Stimulated activated CD4-positive, alpha-beta T cell treated with anti-CD3 and anti-CD28 coated beads, Interleukin-15, amount 100 ng/mL, for 1 hour (primary cell): ENCODE results near the gene RPUSD4.
"Not testable (repeated sequence)": the region's sequence is repeated elsewhere in the genome, so short reads cannot be mapped to it uniquely, and the experiment has no call there.

Experiments
- DNase-seq, 2 donors: peaks; one replicate each; pipeline ENCODE4 v3.0.0-alpha.2; 2020; ENCODE audit warnings: low read depth in 1 of 2, low spot score in 1 of 2

The RPUSD4 gene, protein sequence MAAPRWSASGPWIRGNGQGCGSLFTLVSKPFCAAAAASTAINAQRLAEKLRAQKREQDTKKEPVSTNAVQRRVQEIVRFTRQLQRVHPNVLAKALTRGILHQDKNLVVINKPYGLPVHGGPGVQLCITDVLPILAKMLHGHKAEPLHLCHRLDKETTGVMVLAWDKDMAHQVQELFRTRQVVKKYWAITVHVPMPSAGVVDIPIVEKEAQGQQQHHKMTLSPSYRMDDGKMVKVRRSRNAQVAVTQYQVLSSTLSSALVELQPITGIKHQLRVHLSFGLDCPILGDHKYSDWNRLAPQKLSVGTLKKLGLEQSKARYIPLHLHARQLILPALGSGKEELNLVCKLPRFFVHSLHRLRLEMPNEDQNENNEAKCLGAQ

DNA sequence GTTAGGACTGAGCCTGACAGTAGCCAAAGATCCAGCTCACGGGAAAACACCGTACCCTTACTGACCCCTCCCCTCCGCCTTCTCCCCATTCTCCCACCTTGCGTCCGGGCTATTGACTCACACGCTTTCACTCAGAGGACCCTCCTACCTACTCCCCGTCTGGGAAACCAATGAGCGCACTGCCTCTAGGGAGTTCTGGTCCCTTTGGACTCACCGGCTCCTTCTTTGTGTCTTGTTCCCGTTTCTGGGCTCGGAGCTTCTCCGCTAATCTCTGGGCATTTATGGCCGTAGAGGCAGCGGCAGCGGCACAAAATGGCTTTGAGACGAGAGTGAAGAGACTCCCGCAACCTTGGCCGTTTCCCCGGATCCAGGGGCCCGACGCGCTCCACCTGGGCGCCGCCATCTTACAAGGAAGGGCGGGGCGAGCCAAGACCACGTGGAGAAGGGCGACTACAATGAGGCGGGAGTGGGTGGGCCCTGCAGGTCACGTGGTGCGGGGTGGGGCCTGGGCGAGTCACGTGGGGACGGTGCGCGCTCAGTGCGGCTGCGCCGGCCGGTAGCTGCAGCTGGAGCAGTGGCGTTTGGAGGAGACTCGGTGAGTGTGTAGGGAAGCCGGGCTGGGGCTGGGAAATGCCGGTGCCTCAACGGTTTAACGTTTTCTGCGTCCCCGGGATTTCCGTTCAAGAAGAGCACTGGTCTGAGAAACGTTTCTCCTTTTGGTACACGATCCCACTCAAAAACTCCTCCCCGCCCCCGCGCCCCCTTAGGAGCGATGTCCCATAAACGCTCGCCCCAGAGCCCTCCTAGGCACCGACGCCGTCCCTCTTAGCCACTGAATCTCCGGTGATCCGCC is at the start of gene RPUSD4, which contains the start of gene FAM118B:
Gene RPUSD4, minus strand, starts transcription at position 415 of the 853 bp plus-strand sequence. Its CDS starts 12 bp downstream, at position 403.
Gene FAM118B, plus strand, starts transcription at position 547 of the 853 bp plus-strand sequence. CDS start 23,220 bp downstream, outside the sequence.
- DNase-seq: peak; percentile 98 to 99

DNA sequence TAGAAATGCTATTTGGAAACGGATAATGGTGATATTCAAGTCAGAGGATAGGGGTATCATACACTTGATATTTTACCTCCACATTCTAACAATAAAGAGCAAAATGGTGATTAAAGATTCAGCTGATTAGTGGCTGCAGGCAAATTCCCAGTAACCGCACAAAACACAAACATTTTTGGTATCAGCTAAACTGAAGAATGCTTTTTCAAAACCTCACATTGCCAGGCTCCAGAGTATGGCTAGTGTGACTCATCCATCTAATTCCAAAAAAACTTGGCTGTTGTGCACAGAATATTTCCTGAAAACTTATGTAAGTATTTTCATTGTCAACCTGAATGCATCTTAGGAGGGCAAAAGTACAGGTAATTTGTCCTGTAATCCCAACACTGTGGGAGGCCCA is 46.3 kb upstream of the RPUSD4 start:
- no peak for DNase-seq

DNA sequence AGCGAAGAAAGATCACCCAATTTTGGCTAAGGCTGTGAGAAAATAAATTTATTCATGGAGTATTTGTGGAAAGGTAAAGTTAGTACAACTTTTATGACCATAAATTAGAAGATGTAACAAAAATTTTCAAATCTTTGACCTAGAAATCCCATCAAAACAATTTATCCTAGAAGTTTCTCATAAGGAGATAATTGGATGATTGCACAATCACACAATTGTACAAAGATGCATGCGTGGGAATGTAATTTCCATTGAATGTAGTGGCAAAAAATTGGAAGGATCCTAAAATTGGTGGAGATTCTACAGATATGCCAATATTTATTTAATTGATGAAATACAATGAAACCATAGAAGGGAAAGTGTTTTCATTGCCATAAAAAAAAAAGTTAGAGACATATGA is 45.7 kb upstream of the RPUSD4 start:
- no peak for DNase-seq

DNA sequence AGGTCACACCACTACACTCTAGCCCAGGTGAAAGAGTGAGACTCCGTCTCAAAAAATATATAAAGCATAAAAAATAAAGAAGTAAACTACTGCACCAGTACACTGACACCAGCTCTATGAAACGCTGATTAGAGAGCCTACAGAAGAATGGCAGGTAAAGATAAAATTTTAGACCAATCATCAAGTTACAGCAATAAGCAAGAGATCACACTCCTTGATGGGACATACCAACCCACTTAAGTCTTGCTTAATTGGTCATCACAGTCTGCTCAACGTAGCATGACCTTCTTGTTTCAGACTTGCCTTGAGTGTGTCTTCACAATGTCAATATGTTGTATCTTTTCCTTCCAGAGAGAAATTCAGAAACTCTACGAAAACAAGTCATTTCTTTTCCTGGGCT is 44.8 kb upstream of the RPUSD4 start:
- no peak for DNase-seq

DNA sequence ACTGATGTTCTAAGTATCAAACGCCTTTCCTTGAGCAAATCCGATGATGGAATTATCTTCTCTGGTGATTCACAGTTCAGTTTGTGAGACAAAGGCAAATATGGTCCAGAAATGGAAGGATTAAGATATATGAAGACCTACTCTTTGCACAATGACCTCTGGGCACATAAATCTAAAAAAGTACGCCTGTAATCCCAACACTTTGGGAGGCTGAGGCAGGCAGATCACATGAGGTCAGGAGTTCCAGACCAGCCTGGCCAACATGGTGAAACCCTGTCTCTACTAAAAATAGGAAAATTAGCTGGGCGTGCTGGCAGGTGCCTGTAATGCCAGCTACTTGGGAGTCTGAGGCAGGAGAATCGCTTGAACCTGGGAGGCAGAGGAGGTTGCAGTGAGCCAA is 44.1 kb upstream of the RPUSD4 start:
- DNase-seq: not testable (repeated sequence)

DNA sequence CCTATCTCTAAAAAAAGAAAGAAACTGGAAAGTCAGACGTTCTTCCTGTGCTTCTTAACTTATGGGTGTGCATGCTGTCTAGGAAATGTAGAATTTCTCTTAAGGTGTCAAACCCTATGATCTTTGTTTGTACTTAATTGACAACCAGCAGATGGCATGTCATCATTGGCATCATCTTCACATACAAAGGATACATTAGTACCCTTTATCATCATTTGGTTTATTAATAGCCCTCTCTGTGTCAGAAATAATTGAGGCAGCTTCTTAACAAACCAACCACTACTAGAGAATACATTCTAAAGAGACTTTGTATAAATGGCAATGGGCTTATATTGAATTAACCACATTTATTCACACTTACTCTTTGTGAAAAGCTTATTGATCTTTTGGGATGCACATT is 43.4 kb upstream of the RPUSD4 start:
- DNase-seq: no peak

DNA sequence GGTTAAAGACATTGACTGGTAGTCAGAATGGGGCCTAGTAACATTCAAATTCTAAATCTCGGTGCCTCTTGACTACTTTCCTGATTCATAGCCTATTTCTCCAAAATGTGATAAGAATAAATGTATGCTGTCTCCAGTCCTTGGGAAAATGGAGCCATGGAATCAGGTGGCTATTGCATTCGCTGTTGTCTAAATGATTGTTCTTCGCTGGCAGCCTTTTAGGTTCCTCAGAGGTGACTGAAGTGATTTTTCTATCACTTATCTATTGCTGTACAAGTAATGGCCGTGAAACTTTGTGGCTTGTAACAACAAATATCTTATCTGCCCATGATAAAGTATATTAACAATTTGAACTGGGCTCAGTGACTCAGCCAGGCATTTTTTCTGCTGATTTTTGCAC is 41.8 kb upstream of the RPUSD4 start:
- no peak for DNase-seq

DNA sequence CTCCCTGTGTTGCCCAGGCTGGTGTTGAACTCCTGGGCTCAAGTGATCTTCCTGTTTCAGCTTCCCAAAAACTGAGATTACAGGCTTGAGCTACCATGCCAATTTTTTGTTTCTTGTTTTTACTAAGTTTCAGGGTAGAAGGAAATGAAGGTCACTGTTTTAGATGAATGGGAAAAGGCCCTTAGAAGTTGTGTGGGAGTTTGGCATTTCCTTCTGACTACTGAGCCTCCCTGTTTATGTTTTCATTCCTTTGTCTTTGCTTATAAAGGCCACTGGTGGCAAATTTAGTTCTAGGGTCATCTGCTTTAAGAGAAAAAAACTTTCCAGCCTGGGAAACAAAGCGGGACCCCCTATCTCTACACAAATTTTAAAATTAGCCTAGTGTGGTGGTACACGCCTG is 35.2 kb upstream of the RPUSD4 start:
- DNase-seq: no peak

DNA sequence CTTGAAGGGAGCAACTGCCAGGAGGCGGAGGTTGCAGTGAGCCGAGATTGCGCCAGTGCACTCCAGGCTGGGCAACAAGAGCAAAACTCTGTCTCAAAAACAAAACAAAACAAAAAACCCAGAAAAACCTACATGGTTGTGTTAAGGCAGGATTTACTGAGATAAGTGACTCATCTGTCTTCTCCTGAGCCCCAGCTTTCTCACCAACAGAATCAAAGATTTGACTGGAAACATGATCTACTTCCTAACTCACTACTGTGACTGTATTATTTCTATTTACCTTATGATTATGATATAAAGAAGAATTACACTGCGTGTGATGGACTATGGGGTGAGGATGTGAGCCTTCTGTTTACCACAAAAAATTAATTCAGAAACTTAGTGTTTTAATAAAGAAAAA is 21.9 kb upstream of the RPUSD4 start:
- DNase-seq: no peak

DNA sequence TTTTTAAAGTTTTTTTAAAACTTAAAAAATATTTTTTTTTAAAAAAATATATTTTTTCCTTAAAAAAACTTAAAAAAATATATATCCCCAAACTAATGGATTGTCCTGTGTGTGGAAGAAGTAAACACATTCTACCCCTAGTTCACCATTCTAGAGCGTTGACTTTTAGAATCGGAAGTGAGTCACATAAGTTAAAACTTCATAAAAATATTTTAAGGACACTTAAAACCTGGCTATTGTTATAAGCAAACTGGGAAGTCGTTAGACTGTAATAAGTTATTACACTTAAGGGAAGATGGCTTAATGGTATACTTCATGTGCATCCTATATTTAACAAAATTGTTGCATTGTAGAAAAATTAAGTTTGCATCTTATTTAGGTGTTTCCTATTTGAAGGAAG is 21.2 kb upstream of the RPUSD4 start:
- DNase-seq: no peak

DNA sequence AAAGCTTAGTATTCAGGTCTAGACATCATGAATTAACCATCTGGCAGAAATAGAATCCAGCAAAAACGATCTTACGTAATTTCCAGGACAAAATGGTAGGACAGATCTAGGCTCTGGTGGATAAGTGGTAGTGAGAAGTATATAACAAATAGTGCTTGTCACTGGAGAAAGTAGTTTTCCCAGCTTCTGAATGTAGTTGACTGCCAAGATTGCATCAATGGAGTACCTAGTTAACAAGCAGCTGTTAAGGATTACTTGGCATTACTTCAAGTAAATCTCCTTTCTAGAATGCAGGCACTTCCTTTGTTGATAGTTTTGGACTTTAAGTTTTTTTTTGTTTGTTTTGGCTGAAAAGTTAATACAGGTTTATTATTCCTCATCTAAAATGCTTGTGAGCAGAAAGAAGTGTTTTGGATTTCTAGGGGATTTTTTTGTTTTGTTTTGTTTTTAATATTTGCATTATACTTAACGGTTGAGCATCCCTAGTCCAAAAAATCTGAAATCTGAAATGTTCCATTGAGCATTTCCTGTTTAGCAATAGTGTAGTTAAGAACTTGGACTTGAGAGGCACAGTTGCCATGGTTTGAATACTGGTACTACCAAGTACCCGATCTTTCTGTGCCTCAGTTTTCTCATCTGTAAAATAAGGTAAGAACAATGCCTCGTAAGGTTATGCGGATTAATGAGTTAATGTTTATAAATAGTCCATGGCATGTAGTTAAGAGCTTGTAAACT is 20.4 kb upstream of the RPUSD4 start:
- no peak for DNase-seq

DNA sequence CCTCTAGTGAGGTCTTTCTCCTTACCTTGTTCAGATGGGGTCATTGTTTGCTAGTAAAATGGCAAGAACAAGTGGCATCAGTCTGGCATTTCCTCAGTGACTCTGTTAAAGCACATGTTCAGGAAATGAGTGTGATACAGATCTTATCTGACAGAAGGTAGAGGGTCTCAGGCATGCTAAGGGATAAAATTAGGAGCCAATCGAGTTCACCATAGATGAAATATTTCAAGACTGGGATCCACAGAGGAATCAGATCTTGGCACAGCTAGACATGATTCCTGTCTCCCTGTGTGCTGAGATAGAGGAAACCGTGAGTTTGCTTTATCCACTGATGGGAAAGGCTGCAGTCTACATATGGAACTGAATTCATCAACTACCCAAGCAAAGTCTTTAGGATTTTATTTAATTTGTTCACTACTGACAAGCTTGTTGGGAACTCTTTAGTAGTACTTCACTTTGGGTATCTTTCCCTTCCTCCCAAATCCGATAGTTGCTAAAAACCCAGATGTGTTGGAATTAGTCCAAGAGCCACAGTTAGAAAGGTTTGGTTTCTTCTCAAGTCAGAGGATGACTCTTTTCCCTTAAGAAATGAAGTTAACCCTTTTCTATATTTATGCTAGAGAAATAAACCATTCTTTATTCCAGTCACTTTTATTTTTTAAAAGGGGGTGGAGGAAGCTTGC is 18.5 kb upstream of the RPUSD4 start:
- no peak for DNase-seq

DNA sequence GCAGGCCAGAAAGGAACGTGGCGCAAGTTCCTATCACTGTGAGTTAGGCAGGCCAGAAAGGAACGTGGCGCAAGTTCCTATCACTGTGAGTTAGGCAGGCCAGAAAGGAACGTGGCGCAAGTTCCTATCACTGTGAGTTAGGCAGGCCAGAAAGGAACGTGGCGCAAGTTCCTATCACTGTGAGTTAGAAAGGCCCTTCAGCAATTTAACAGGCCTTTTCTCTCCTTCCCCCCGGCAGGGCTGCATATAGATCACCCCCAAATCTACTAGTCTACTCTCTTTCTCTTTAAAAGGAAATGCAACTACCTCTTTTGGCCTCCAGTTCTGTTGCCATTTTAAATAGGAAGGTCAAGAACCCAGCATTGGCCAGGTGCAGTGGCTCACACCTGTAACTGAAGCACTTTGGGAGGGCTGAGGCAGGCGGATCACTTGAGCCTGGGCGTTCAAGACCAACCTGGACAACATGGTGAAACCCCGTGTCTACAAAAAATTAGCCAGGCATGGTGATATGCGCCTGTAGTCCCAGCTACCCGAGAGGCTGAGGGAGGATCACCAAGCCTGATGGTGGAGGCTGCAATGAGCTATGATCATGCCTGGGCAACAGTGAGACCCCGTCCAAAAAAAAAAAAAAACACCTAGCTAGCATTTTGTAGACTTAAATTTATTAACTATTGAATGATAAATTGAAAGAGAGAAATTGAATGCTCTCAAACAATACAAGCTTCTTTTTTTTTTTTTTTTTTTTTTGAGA is 15.1 kb upstream of the RPUSD4 start:
- no peak for DNase-seq

DNA sequence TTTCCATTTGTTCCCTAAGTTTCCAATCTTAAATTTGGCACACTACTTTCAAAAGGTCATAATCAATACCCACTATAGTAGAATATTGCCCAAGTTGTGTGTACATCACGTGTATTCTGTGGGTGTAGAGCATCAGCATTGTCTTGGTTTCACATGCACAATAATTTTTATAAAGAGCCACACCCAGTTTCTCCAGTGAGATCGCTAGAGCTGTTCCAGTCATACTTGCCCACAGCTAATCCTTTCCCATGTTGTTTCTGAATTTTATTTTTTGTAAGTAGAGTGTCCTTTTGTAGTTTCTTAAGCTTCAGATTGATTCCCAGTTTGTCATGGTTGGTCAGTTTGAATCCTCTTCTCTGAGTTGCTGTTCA is 13.8 kb upstream of the RPUSD4 start:
- no peak for DNase-seq

DNA sequence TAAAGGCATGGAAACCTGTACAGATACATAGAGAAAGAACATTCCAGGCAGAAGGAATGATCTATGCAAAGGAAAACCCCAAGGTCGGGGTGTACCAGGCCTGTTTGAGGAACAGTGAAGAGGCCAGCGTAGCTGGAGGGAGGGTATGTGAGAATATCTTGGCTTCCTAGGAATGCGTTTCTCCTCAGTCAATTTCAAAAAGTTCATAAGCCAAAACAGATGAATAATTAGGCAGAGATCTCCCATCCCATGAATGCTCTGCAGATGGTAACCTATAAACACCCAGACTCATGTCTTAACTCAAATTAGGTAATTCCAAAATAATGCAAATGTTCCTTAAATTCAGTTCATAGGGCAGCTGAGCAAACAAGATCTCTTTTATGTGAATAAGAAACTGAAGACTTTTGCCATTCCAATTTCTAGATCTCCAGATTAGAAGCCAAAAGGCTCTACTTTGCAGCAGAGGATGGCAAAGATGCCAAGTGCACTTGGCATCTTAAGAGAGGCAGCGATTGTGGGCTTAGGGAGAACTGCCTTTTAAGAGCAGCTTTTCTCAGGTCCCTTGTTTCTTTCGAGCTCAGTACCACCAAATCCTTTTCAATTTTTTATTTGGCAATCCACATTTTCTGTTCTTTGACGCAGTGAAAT is 13.3 kb upstream of the RPUSD4 start:
- DNase-seq: no peak

DNA sequence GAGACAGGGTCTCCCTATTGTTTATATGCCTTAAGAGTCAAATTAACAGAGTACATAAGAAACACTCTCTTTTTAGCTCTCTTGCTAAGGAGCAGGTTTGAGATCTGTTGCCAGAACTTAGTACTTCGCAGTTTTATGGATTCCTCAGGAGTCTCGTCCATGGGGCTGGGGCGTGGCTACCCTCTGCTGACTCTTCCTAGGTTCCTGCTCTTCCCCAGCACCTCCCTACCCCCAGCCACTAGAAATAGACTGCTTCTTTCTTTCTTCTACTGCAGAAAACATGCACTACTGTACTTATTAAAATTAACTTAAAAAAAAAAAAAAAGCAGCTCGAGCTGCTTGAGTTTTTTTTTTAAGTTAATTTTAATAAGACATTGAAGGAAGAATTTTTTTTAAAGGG is 8.1 kb upstream of the RPUSD4 start:
- no peak for DNase-seq

DNA sequence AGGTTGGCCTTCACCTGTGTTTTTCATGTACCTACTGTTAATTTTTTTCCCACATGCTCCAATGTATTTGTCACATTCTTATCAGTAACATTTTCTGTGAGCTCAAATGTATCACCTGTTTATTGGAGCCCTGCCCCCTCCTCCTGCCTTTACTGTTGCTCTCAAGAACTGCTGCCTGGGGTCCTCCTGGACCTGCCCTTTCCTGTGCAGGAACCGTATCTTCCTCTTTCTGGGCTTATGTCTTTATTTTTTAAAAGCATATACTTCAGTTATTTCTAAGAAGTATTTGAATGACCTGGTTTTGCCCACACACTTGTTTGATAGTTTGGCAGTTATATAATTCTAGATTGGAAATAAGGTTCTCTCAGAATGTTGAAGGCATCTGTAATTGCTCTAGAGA is 6.0 kb upstream of the RPUSD4 start:
- no peak for DNase-seq

DNA sequence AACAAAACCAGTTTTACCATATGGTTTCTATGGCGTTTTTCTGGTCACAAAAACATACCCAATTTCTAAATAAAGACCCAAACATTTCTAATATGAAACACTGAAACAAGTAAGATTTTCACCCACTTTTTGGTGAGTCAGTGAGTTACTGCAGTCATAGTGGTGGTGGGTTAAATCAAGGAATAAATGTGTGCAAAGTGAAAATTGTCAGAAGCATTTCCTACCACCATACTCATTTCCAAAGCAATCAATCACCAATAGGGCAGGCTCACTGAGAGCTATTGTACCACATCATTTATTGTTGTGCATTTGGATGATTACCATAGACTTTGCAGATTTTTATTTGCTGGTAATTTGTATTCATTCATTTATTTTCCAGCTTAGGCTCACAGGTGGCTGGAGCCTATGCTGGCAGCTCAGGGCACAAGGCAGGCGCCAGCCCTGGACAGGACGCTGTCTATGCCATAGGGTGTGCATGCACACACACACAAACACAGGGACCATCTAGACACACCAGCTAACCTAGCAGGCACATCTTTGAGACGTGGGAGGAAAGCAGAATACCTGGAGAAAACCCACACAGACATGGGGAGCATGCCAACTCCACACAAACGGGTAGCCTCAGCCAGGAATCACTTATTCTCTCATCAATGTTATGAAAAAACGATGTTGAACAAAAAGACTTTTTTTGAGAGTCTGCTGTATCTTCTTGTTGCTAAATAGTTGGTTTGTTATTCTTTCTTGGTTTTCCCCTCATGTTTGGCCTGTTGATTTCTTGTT is 5.3 kb upstream of the RPUSD4 start:
- no peak for DNase-seq

DNA sequence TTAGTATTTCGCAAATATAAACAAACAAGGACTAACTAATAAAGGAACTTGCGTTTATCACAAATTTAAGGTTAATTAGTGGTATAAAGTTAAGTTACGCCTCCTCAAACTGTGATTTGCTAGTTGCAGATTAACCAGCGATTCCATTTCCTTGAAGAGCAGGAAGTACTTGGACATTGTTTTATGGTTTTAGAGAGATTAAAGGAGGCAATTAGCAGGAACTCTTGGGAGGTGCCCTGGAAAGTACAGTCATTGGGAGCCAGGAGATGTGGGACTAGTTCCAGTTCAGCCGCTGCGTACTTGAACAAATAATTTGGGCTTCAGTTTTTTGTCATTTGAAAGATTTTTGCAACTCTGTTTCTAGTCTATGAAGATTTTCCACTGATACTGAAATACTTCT is 3.4 kb upstream of the RPUSD4 start:
- no peak for DNase-seq
